Stomach (tissue), 4 donors: ENCODE measurements around the gene CFAP299.

Experiments
- EP300 ChIP-seq: sonication (generic); formaldehyde crosslinking; IDR thresholded peaks from one replicate; pipeline ENCODE4 v1.6.1; 2017; ENCODE audit warnings: antibody characterized with exemption
- POLR2A ChIP-seq, 4 donors: fragments of 450-650 bp; IDR thresholded peaks; one replicate each; pipeline ENCODE4 v1.6.1; 2016; ENCODE audit warnings: antibody characterized with exemption in 4 of 4, control low read depth in 2 of 4, mild to moderate bottlenecking in 1 of 4, moderate library complexity in 1 of 4
- POLR2AphosphoS5 ChIP-seq, 3 donors: sonication (generic); formaldehyde crosslinking; IDR thresholded peaks; one replicate each; pipeline ENCODE4 v1.6.1; 2016; ENCODE audit warnings: antibody characterized with exemption in 3 of 3
- TF ChIP-seq, protein P1 (sequence below), 7 experiments: fragments of 450-650 bp in 4 of 7; fragments of 200-600 bp in 3 of 7; sonication (generic) in 3 of 7; IDR thresholded peaks; one replicate each; pipeline ENCODE4 v1.5.1; 2016 to 2019; ENCODE audit warnings: antibody characterized with exemption in 7 of 7, control low read depth in 2 of 7, mild to moderate bottlenecking in 1 of 7

DNA sequence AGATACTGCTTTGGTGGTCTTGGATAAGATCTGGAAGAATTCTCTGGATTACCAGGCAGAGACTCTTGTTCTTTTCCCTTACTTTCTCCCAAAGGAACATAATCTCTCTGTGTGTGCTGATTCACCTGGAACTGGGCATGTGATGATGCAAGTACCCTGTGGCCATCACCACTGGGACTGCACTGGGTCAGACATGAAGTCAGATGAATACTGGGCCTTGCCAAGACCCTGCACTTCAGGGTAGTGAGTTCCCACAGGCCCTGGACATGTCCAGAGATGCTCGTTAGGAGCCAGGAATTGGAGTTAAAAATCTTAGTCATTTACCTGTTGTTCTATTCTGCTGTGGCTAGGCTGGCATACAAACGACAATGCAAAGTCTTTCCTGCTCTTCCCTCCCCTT, 404.8 kb downstream of the CFAP299 start:
- no peak for TF ChIP-seq EP300
- TF ChIP-seq, protein P1, sequence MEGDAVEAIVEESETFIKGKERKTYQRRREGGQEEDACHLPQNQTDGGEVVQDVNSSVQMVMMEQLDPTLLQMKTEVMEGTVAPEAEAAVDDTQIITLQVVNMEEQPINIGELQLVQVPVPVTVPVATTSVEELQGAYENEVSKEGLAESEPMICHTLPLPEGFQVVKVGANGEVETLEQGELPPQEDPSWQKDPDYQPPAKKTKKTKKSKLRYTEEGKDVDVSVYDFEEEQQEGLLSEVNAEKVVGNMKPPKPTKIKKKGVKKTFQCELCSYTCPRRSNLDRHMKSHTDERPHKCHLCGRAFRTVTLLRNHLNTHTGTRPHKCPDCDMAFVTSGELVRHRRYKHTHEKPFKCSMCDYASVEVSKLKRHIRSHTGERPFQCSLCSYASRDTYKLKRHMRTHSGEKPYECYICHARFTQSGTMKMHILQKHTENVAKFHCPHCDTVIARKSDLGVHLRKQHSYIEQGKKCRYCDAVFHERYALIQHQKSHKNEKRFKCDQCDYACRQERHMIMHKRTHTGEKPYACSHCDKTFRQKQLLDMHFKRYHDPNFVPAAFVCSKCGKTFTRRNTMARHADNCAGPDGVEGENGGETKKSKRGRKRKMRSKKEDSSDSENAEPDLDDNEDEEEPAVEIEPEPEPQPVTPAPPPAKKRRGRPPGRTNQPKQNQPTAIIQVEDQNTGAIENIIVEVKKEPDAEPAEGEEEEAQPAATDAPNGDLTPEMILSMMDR (IDR thresholded peaks at IDR 0.05), result no peak
- no peak for TF ChIP-seq POLR2A (IDR thresholded peaks at IDR 0.05)
- no peak for TF ChIP-seq POLR2AphosphoS5 (IDR thresholded peaks at IDR 0.05)
